Muscle layer of duodenum (tissue), 2 donors: Measurements from ENCODE around the gene SPEF2.

ENCODE experiments used
- H3K27ac ChIP-seq: one replicate; pipeline ENCODE4 v1.7.0; 2013; ENCODE audit warnings: mild to moderate bottlenecking, low read length
- H3K27me3 ChIP-seq: one replicate; pipeline ENCODE4 v1.7.0; 2013; ENCODE audit warnings: low read depth, mild to moderate bottlenecking, control low read depth, low read length
- H3K36me3 ChIP-seq, 2 donors: one replicate each; pipeline ENCODE4 v1.7.0; 2013; ENCODE audit warnings: low read length in 2 of 2, control low read depth in 1 of 2, mild to moderate bottlenecking in 1 of 2; ENCODE audit not compliant: insufficient read depth in 2 of 2, control insufficient read depth in 1 of 2
- H3K4me1 ChIP-seq, 2 donors: one replicate each; pipeline ENCODE4 v1.7.0; 2013; ENCODE audit warnings: low read length in 2 of 2, mild to moderate bottlenecking in 2 of 2, control low read depth in 1 of 2, moderate library complexity in 1 of 2; ENCODE audit not compliant: insufficient read depth in 2 of 2, control insufficient read depth in 1 of 2
- H3K4me3 ChIP-seq, 2 donors: one replicate each; pipeline ENCODE4 v1.7.0; 2013; ENCODE audit warnings: low read length in 2 of 2, low read depth in 1 of 2, mild to moderate bottlenecking in 1 of 2
- H3K9me3 ChIP-seq, 2 donors: one replicate each; pipeline ENCODE4 v1.7.0; 2013; ENCODE audit warnings: low read length in 2 of 2, control low read depth in 1 of 2, mild to moderate bottlenecking in 1 of 2; ENCODE audit not compliant: control insufficient read depth in 1 of 2
- donor health status: healthy.

The SPEF2 gene

GRCh38 chr5:35677878-35678277 lies 60.2 kb downstream of the SPEF2 start:
- H3K27me3 ChIP-seq, result no peaks in the 10 kb centered on the region
- no peak overlapping the region for H3K27ac ChIP-seq
- no peak overlapping the region for H3K4me3 ChIP-seq
- H3K9me3 ChIP-seq, result no peaks in the 10 kb centered on the region
- no peaks in the 10 kb centered on the region for H3K4me1 ChIP-seq
- H3K36me3 ChIP-seq, result no peaks in the 10 kb centered on the region

GRCh38 chr5:35678661-35679060 lies 61.0 kb downstream of the SPEF2 start:
- Histone ChIP-seq H3K4me3 (no peak overlapping the region), H3K9me3 (no peaks in the 10 kb centered on the region), H3K4me1 (no peaks in the 10 kb centered on the region), H3K36me3 (no peaks in the 10 kb centered on the region), H3K27me3 (no peaks in the 10 kb centered on the region), H3K27ac (no peak overlapping the region)

DNA sequence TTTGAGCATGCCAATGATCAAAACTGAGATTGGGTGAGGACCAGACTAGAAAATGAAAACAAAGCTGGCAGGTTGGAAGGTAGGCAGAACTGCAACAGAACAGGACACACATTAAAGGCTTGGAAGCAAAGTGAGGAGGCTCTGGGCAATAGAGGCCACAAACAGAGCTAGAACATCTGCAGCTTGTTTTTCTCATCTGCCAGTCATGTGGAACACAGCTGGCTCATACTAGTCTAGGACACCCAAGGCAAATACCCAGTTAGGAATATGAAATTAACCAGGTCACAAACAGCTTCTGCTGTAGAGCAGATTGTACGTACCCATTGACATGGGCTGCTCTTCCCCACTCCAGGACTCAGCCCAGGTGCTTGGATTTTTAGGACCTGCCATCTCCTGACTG lies 61.7 kb downstream of the SPEF2 start:
- Histone ChIP-seq H3K27ac (no peak overlapping the region), H3K4me1 (no peaks in the 10 kb centered on the region), H3K4me3 (no peak overlapping the region), H3K9me3 (no peaks in the 10 kb centered on the region), H3K36me3 (no peaks in the 10 kb centered on the region), H3K27me3 (no peaks in the 10 kb centered on the region)

GRCh38 chr5:35681911-35682310 lies 64.2 kb downstream of the SPEF2 start:
- no peak overlapping the region for H3K4me3 ChIP-seq
- no peak overlapping the region for H3K27ac ChIP-seq
- H3K9me3 ChIP-seq, result no peaks in the 10 kb centered on the region
- H3K36me3 ChIP-seq, result no peaks in the 10 kb centered on the region
- no peaks in the 10 kb centered on the region for H3K27me3 ChIP-seq
- H3K4me1 ChIP-seq, result no peaks in the 10 kb centered on the region

- Histone ChIP-seq H3K4me1 (no peaks in the 10 kb centered on the region), H3K27me3 (no peaks in the 10 kb centered on the region), H3K27ac (no peak overlapping the region), H3K4me3 (no peak overlapping the region), H3K36me3 (no peaks in the 10 kb centered on the region), H3K9me3 (no peaks in the 10 kb centered on the region)
Measured at GRCh38 chr5:35683466-35683865, 65.8 kb downstream of the SPEF2 start.

GRCh38 chr5:35685161-35685560 lies 67.5 kb downstream of the SPEF2 start:
- Histone ChIP-seq H3K9me3 (no peaks in the 10 kb centered on the region), H3K4me3 (no peak overlapping the region)

GRCh38 chr5:35687961-35688360 lies 70.3 kb downstream of the SPEF2 start:
- Histone ChIP-seq H3K36me3 (no peaks in the 10 kb centered on the region), H3K4me3 (no peak overlapping the region), H3K9me3 (no peaks in the 10 kb centered on the region)

More at GRCh38 chr5:35685161-35685560, 67.5 kb downstream of the SPEF2 start:
- H3K36me3 ChIP-seq, result no peaks in the 10 kb centered on the region
- H3K27me3 ChIP-seq, result no peaks in the 10 kb centered on the region
- no peak overlapping the region for H3K27ac ChIP-seq
- no peaks in the 10 kb centered on the region for H3K4me1 ChIP-seq

GRCh38 chr5:35694481-35694880 lies 76.8 kb downstream of the SPEF2 start:
- Histone ChIP-seq H3K4me1 (peaks cover 0 to 6% of the 10 kb centered on the region in 2 donors), H3K27me3 (no peaks in the 10 kb centered on the region), H3K9me3 (no peaks in the 10 kb centered on the region), H3K4me3 (no peak overlapping the region), H3K27ac (no peak overlapping the region), H3K36me3 (no peaks in the 10 kb centered on the region)

More at GRCh38 chr5:35687961-35688360, 70.3 kb downstream of the SPEF2 start:
- no peak overlapping the region for H3K27ac ChIP-seq
- H3K4me1 ChIP-seq, result no peaks in the 10 kb centered on the region
- H3K27me3 ChIP-seq, result no peaks in the 10 kb centered on the region

- Histone ChIP-seq H3K4me3 (no peak overlapping the region), H3K9me3 (no peaks in the 10 kb centered on the region), H3K36me3 (no peaks in the 10 kb centered on the region), H3K27ac (no peak overlapping the region), H3K4me1 (peaks cover 0 to 6% of the 10 kb centered on the region in 2 donors), H3K27me3 (no peaks in the 10 kb centered on the region)
Measured at GRCh38 chr5:35698047-35698808, 80.6 kb downstream of the SPEF2 start.

DNA sequence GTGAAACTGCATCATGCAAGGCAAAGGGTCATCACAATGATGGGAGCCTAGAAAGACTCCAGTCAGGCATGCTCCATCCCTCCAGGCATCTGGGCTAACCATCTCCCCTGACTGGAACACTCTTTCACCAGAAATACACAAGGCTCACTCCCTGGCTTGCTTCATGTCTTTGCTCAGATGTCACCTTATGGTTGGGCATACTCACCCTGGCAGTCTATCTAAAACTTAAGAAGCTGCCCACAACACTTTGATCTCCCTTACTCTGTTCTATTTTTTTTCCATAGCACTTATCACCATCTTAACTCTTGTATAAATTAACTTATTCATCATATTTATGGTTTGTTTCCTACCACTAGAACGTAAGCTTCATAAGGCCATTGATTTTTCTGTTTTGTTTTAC lies 90.0 kb downstream of the SPEF2 start:
- H3K36me3 ChIP-seq, result peaks cover 0 to 7% of the 10 kb centered on the region in 2 donors
- no peaks in the 10 kb centered on the region for H3K27me3 ChIP-seq
- no peak overlapping the region for H3K4me3 ChIP-seq
- H3K27ac ChIP-seq, result no peak overlapping the region
- H3K9me3 ChIP-seq, result no peaks in the 10 kb centered on the region
- H3K4me1 ChIP-seq, result no peaks in the 10 kb centered on the region

- no peaks in the 10 kb centered on the region for H3K9me3 ChIP-seq
- H3K4me1 ChIP-seq, result no peaks in the 10 kb centered on the region
- no peak overlapping the region for H3K27ac ChIP-seq
- peaks cover 0 to 7% of the 10 kb centered on the region in 2 donors for H3K36me3 ChIP-seq
- H3K4me3 ChIP-seq, result no peak overlapping the region
- H3K27me3 ChIP-seq, result no peaks in the 10 kb centered on the region
Measured at GRCh38 chr5:35709688-35710087, 92.0 kb downstream of the SPEF2 start.

- H3K4me3 ChIP-seq, result no peak overlapping the region
- H3K4me1 ChIP-seq, result no peaks in the 10 kb centered on the region
- H3K27ac ChIP-seq, result no peak overlapping the region
- no peaks in the 10 kb centered on the region for H3K36me3 ChIP-seq
- no peaks in the 10 kb centered on the region for H3K27me3 ChIP-seq
- no peaks in the 10 kb centered on the region for H3K9me3 ChIP-seq
Measured at GRCh38 chr5:35717718-35718117, 100.1 kb downstream of the SPEF2 start.
